Coronary artery (tissue), 2 donors: Measurements from ENCODE around the gene FSTL4.

Source experiments
- DNase-seq: peaks from one replicate; pipeline ENCODE4 v3.0.0-alpha.2; 2017; ENCODE audit warnings: low spot score
- H3K27ac ChIP-seq, 2 donors: fragments of 200-600 bp; sonication (generic); one replicate each; pipeline ENCODE4 v1.5.1; 2016 to 2019
- H3K4me3 ChIP-seq: fragments of 200-600 bp; sonication (generic); 2 replicates; pipeline ENCODE4 v1.5.1; 2016; ENCODE audit warnings: mild to moderate bottlenecking, moderate library complexity
- TF ChIP-seq, protein P1 (sequence below): fragments of 200-600 bp; sonication (generic); IDR thresholded peaks from one replicate; pipeline ENCODE4 v1.5.1; 2019; ENCODE audit warnings: antibody characterized with exemption

The FSTL4 gene

DNA sequence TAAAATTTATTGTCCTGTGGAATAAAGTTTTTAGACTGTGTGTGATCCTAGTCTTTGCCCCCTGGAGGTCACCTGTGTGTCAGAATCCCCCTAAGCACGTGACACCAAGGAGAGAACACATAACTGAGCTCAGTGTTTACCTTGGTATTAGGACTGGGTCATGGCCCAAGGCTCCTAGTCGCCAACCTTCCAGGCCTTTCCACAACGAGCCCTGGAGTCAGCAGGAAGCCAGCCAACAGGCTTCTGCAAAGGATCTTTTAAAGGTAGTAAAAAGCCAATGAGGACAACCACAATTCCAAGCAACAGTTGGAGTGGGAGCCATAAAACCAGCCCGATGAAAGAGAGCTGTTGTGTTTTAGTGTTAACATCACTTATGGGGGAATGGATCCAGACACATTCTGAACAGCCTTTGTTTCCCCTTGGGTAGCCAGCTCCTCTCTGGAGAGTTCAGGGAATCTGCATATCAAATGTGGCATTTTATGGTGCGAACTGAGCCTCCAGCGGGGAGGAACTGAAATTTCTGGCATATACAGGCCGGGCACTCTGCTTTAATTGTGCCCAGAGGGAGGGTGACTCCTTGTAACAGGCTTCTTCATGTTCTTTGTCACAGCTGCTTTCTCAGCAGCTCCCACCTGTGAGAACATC lies 239.9 kb downstream of the FSTL4 start:
- Histone ChIP-seq H3K4me3 (no peak overlapping the region), H3K27ac (no peak overlapping the region)
- TF ChIP-seq, protein P1, sequence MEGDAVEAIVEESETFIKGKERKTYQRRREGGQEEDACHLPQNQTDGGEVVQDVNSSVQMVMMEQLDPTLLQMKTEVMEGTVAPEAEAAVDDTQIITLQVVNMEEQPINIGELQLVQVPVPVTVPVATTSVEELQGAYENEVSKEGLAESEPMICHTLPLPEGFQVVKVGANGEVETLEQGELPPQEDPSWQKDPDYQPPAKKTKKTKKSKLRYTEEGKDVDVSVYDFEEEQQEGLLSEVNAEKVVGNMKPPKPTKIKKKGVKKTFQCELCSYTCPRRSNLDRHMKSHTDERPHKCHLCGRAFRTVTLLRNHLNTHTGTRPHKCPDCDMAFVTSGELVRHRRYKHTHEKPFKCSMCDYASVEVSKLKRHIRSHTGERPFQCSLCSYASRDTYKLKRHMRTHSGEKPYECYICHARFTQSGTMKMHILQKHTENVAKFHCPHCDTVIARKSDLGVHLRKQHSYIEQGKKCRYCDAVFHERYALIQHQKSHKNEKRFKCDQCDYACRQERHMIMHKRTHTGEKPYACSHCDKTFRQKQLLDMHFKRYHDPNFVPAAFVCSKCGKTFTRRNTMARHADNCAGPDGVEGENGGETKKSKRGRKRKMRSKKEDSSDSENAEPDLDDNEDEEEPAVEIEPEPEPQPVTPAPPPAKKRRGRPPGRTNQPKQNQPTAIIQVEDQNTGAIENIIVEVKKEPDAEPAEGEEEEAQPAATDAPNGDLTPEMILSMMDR = no peak
- peak; percentile 54 for DNase-seq

DNA sequence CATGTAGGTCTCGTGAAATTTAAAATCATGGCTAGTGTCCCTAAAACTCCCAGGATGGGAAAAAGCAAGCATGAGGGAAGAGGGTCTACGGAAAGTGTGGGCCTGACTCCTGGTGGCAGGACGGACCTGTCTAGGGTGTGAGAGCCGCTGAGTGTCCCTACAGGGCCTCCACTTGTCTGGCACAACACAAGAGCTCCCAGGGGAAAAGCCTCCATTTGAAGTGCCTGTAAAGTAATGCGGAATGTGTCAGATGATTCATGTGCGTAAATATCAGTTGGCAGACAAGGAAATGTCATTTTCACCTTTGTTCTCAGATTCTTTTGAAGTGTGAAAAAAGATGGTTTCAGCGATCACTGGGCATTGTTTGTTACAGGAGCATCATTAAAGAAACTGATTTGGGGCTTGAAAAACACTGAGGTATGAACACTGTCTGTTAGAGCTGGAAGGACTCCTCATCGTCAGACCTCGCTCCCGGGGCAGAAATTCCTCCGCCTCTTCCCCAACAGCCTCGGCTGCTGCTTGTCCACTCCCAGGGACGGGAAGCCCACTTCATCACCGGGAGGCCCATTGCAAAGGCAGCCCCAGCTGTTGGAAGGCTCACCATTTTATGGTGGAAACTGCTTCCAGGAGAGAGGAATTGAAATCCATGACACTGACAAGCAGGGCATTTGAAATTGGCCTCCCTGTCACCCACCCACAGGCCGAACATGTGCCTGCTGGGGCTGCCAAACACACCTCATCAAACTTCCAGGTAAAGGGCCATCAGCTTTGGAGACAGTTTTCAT lies 240.8 kb downstream of the FSTL4 start:
- TF ChIP-seq, protein P1 = no peak
- Histone ChIP-seq H3K27ac (no peak overlapping the region), H3K4me3 (no peak overlapping the region)
- DNase-seq = peak; percentile 50

DNA sequence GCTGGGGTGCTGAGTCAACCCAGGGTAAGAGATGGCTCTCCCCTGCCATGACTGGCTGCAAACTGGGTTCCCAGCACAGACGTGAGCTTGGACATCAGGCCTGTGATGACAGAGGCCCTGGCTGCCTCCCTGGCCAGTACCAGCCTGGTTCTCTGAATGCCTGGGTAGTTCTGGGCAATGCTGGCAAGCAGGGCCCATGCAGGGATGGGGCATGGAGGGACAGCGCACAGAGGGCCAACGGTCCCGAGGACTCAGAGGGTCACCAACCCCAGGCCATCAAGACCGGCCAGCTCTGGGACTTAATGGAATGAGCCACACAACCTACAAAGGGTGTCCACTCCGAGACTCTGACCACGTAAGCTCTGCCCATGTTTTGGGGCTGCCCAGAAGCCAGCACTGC lies 241.4 kb downstream of the FSTL4 start:
- TF ChIP-seq, protein P1 = no peak
- DNase-seq = peak; percentile 67
- no peak overlapping the region for H3K4me3 ChIP-seq

DNA sequence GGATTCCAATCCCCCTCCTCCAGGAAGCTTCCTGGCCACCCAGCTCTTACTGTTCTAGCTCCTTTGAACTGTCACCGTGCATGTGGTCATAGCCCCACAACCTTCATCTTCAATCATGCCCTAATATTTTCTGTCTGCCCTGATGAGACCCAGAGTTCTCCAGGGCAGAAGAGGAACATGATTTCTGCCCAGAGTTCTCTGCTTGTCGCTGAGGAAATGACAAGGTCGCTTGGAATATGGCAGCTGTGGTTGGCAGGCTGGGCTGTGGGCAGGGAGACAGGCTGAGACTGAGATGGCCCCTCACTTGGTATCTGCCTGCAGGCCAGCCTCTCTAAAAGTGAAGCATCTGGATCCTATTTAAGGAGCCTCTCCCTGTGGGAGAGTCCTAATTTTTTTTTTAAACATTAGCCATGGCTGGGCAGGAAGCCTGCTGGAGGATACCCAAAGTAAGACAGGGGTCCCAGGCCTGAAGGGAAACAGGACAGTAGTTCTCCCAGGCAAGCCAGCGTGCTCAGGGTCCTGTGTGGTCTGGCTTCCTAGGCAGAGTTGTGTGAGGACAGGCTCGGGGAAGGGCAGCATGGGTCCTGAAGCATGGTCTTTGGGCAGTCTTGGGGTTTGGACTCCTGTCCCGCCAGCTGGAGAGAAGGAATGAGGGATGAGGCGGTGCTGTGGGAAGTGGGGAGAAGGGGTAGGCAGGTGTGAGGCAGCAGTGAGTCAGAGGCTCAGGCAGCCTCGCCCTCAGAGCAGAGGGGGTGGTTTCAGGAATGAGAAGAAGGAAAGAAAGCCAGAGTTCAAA lies 242.1 kb downstream of the FSTL4 start:
- TF ChIP-seq, protein P1 = no peak
- DNase-seq = no peak
- no peak overlapping the region for H3K4me3 ChIP-seq
- H3K27ac ChIP-seq = no peak overlapping the region

More for the DNA sequence above, 241.4 kb downstream of the FSTL4 start:
- H3K27ac ChIP-seq = no peak overlapping the region

DNA sequence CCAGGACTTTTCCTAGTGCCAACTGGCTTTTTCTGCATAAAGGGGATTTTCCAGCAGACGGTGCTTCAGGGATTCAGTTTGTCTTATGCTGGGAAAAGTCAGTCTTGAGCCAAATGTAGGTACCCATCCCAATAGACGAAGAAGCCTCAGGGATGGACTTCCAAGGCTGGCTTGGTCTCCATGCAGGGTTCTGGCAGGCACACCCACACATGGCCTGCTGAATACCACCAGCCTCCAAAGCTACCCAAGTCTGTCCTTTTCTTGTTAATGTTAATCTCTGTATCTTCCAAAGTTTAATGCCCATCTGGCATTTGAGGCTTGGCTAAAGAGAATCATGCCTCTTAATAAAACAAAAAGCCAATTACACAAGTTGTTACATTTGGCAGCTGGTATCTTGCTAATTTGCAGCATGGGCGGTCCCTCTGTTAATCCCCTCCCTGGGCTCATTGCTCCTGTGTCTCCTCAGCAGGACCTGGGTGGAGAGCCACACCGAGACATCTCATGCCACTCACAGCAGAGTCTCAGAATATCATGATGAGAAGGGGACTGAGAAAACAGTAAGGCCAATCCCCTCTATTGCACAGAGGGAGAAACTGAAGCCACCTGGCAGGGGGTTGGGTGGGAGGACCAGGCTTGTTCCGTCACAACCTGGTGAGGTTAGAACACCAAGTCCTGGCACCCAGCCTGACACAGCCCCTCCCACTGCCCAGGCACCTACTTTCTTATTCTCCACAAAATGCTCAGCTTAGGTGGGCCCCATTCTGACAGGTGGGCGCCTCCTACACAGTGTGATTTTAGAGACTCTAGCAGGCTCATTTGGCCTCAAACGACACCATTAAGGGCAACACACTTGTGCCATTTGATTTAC lies 243.2 kb downstream of the FSTL4 start:
- DNase-seq = peak; percentile 24
- TF ChIP-seq, protein P1 = no peak
- no peak overlapping the region for H3K27ac ChIP-seq
- H3K4me3 ChIP-seq = no peak overlapping the region

DNA sequence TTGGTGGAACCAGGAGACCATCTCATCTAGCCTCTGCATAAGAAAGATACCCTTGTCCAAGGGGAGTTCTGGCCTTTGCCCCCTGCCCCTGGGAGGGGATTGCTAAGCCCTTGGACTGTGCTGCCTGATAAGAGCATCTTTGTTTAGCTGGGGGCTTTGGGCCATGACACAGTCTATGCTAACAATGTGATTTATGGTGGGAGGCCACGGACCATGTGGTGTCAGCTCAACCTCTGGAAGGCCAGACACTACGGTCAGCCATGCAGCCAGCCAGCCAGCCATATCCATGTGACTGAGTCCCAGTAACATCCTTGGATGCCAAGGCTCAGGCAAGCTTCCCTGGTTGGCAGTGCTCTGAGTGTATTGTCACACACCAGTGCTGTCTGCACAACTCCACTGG lies 244.4 kb downstream of the FSTL4 start:
- DNase-seq = no peak
- H3K27ac ChIP-seq = no peak overlapping the region
- H3K4me3 ChIP-seq = no peak overlapping the region
- TF ChIP-seq, protein P1 = no peak
